AG08395 (cell line): ENCODE measurements around the gene MCTP2.
"Not testable (repeated sequence)": the region's sequence is repeated elsewhere in the genome, so short reads cannot be mapped to it uniquely, and the experiment has no call there.

Experiments
- DNase-seq: peaks from one replicate; pipeline ENCODE4 v3.0.0; 2012; ENCODE audit warnings: mixed read lengths, low spot score

MCTP2 gene

DNA sequence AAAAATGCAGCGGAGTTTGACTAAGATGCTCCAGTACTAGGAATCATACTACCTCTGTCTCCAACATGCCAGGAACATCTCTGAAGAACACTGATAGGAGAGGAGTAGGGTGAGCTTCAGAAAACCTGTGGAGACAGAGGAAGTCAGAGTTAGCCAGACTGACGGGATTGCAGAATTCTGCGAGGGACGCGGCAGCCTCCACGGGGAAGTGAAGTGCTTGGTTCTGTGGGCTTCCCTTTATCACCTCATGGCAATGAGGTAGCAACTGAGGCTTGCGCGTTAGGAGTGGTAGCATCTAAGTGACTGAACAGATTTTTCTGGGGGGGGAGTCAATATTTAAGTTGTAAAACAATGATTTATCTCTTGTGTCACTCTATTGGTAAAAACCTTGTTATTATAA lies 226.3 kb downstream of the MCTP2 start:
- no peak for DNase-seq

DNA sequence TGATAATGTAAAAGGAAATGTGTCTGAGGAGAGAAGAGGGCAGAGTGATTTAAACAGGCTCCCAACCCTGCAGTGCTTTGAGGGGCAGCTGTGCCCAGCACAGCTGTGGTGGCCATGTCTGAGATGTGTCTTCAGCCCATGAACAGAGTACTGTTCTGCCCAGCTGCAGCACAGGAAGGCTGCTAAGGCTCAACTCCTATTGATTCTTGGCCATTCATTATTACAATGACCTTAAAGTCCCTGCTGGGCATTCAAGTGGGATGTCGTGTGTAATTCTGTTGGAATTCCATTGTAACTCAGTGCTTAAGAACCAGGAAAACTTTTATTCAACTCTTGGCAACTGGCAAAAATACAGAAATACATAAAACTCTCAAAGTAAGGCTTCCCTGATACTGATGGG lies 229.3 kb downstream of the MCTP2 start:
- DNase-seq, result no peak

DNA sequence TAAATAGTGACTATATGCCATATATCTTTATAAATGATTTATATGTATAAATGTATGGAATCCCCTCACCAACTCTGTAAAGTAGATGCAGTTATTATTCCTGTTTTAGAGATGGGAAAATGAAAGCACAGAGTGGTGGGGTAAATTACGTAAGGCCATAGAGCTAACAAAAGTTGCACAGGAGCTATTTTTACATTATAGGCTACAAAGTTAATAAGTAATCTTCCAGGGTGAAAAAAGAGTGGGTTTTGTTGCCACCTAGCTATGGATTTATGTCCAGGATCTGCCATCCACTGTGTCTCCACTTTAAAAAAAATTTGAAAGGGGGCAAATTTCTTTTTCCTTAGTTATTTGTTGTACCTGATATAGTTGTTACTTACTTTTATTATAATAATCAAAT lies 235.7 kb downstream of the MCTP2 start:
- no peak for DNase-seq

DNA sequence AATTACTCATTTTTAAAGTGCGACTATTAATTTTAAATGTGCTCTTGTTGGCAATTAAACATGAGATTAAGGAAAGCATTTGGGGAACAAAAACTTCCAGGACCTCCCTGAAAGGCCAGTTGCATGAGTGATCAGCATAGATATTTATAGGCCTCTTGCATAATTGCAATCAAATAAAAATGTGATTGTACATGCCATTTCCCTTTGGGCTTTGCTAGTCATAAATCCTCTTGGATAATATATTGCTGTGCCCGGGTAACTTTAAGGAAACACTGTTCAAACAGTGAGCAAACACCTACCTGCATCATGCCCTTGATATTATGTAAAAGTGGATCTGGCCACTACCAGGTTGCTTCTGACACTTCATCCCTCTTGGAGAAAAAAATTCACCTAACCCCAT lies 239.1 kb downstream of the MCTP2 start:
- DNase-seq, result no peak

DNA sequence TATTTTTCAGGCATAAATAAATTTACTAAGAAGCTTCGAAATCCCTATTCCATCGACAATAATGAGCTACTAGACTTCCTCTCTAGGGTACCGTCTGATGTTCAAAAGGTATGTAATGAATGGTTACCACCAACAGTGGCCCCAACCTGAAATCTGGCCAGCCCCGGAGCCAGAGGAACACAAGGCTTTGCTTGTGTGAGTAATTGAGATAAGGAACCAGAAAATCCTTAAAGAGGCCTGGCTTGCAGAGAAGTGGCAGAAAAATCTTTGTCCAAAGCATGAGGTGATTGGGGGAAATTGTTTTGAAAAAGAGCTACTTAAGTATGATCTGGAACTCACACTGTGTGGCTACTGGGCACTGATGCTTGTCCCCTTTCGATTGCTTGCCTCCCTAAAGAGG lies 245.3 kb downstream of the MCTP2 start:
- DNase-seq, result no peak

DNA sequence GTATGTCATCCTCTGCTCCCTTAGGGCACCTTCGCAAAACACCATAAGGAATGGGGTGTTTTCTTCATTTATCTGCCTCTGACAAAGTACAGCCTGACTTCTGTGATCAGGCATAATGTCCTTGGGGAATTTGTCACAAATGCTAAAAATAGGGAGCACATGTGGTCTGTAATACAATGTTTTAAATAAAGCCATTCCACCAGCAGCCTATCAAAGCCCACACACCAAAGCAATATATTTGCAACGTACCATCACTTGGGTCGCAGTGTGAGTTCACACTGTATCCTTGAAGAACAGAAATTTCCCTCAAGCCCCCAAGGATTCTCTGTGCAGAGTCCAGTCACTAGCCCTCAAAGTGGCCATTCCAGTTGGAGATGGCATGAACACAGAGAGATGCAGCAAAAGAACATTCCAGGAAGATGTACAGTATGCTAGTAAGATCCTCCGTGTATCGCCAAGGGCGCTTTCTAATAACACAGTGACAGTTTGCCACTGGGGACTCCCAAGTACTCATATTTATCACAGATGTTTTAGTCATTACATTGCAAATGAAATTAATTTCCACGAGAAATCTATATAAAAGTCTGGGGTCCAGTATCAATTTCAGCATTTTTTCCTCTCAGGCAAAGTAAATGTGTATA lies 246.7 kb downstream of the MCTP2 start:
- no peak for DNase-seq

DNA sequence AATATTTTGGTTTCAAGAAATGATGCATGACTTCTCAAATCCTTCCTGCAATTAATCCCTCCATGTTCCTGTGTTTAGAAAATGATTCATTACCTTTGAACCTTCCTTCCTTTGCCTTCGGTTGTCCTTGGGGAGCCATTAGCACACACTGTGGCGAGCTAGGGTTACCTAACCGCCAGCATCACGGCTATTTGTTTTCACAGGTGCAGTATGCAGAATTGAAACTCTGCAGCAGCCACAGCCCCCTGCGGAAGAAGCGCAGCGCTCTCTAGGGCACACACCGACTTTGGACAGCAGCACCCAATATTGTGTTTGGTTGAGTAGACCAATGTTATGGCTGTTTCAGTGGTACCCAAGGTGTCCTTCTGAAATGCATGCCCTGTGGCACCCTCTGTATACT lies 247.4 kb downstream of the MCTP2 start:
- no peak for DNase-seq

DNA sequence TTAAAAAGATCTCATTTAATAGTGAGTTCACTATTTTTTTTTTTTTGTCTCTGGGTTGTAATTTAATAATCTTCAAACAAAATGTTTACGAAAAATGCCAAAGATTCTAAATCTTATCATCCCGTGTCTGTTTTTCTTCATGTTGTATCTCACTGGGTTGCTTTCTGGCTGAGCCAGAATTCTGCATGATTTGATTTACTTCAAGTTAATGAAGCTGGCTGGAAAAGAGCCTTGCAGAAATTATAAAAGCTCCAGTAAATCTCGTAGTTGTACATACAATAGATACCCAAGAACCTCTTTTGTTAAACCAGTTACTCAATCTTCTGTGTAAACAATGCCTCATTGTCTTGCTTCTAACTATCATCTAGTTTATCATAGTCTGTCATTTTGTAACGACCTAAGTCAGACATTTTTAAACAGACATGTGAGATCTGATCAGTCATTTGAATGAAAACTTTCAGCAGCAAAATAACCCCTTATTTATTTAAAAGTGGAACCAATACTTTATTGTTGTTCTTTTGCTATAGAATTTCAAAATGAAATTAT lies 249.0 kb downstream of the MCTP2 start:
- DNase-seq, result no peak

DNA sequence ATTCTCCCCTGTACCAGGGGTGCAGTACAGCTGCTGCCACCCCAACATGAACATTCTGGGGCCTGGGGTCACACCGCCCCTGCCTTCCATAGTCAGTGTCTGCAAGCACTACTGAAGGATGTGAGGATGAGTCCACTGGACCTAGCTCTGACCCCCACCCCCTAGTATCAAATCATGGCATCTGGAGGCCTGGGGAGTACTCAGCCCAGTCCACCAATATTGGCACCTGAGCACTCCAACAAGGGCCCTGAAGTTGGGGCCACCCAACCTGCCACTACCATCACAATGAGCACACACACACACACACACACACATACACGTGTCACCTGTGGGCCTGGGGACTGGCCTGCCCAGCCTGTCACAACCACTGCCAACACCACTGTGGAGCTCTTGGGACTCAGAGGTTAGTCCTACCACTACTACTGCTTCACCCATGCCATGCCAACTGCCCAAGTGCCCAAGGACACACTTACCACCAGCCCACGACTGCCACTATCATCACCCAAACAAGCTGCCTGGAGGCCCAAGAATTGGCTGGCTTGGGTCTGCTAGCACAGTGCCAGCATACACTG lies 253.9 kb downstream of the MCTP2 start:
- DNase-seq, result no peak

DNA sequence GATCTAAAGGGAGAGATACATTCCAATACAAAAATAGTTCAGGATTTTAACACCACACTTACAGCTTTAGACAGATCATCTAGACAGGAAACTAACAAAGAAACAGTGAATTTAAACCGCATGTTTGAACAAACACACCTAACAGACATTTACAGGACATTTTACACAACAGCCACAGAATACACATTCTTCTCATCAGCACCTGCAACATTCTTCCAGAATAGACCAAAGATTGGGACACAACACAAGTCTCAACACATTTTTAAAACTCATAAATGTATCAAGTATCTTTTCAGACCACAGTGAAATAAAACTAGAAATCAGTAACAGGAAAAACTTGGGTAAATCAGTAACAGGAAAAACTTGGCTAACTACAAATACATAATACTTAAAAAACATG lies 256.3 kb downstream of the MCTP2 start:
- no peak for DNase-seq

DNA sequence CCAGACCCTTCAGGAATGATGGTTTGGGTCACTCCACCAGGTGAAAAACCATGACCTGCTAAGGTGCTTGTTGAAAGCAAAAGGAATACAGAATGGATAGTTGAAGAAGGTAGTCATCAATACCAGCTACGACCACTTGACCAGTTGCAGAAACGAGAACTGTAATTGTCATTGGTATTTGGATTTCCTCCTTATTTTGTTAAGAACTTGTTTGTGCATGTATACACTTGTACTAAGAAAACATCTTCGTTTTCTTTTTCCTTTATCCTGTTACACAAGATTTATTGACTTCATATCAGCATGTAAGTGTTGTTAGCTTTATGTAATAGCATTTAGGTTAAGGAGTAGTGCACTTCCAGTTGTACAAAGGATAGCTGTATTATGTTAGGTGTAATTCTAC lies 261.8 kb downstream of the MCTP2 start:
- no peak for DNase-seq

DNA sequence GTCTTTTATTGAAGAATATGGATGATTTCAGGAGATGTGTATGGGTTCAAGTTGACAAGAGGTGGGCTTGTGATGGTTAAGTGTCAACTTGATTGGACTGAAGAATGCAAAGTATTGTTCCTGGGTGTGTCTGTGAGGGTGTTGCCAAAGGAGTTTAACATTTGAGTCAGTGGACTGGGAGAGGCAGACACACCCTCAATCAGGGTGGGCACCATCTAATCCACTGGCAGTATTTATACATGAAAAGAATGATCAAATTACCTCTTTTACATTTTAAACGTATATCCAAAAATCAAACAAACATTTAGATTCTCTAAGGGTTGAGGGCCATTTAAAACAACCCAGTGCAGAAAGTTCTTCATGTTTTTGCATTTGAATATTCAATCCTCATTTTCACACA lies 262.2 kb downstream of the MCTP2 start:
- not testable (repeated sequence) for DNase-seq

DNA sequence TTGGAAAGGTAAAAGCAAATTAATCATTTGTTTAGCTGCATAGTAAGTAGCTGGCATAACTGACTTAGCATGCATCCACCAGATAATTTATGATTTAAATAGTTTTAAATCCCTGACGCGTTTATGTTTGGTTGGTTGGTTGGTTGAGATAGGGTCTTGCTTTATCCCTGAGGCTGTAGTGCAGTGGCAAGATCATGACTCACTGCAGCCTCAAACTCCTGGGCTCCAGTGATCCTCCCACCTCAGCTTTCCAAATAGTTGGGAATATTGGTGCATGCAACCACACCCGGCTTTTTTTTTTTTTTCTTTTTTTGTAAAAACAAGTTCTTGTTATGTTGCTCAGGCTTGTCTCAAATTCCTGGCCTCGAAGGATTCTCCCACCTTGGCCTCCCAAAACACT lies 263.4 kb downstream of the MCTP2 start:
- DNase-seq, result no peak

DNA sequence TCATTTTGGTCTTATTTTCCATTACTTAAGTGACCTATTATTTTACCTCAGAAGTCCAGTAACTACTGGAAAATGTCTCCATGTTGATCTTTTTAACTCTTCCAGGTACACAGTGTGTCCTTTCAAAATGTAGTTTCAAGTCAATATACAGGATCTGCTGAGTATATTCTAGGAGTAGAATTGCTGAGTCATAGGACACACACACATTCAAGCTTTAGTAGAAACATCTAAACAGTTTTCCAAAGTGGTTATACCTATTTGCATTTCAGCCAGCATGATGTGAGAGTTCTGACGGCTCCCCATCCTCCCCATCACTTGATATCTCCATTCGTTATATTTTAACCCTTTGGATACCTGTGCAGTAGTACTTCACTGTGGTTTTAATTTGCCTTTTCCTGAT lies 271.9 kb downstream of the MCTP2 start:
- DNase-seq, result no peak

DNA sequence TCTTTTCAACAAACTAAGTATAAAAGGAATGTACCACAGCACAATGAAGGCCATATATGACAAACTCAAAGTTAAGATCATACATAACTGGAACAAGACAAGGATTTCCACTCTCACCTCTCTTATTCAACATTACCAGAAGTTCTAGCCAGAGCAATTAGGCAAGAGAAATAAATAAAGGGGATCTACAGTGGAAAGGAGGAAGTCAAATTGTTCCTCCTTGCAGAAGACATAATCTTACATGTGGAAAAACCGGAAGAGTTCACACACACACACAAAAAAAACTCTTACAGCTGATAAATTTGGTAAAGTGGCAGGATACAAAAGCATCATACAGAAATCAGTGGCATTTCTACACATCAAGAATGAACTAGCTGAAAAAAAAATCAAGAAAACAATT lies 277.9 kb downstream of the MCTP2 start:
- no peak for DNase-seq

DNA sequence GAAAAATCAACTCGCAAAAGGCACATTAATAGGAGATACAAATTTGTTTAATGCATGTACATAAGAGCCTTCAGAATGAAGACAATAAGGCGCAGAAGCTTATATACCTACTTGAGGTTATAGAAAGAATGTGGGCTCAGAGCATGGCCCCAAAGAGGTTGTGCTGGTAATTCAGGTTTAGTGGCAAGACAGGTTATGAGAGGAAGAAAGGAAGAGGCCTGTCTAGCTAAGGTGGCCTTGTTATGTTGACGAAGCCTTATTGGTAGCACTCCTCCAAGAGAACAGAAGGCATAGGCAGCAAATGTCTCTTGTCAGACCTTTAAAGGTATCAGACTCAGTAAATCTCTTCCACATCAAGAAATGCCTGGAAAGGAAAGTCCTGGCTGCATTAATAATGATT lies 290.8 kb downstream of the MCTP2 start:
- DNase-seq, result no peak

DNA sequence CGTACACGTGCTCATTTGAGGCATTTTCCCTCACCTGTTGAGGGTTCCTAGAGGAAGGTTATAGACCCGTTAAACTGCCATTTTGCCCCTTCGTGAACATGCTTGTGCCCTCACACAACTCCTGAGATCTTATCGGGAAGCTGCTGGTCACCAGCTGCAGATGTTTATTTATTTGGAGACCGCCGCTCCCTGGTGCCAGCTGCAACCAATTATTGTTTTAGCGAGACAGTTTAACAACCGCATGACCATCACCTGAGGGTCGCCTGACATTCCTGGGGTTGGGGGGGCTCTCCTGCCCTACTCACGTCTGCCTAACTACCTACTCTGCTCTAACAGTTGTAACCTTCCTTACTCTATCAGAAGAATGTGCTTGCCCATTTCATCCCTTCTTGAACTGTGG lies 292.5 kb downstream of the MCTP2 start:
- no peak for DNase-seq

DNA sequence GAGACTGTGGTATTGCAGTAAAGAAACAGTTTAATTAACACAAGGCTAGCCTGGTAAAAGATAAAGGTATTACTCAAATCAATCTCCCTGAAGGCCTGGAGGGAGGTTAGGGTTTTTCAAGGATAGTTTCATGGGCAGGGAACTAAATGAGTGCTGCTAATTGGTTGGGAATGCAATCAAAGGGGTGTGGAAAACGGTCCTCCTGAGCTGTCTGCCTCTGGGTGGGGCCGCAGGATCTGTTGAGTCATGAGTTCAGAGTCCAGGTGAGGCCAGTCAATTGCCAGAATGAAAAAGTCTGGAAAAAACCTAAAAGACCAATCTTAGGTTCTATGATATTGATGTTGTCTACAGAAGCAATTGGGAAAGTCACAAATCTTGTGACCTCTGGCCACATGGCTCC lies 293.2 kb downstream of the MCTP2 start:
- DNase-seq, result no peak

DNA sequence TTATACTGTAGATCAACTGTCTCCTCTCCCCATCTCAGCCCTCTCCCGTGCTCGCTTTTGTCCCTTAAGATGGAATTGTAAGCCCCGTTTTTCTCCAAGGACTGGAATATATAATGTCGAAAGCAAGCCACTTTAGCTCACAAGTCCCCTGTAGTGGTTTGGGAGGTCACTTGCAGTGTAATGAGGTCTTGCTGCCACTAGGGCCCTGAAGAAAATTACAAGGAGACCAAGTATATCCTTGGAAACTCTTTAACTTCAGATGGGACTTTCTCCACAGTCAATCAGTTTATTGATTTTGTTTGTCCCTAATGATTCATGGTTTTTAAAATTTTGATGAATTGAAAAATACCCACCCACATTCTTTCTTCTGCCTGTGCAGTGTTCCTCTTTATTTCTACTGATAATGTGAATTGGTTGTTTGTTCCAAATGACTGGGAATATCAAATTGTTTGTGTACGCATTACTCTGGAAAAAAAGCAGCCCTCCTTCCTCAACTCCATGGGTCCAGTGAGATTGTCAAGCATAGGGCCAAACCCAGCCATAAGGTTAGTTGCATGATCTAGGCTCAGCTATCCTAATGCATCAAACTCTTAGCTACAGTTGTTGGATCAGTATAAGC lies 294.8 kb downstream of the MCTP2 start:
- DNase-seq, result no peak

DNA sequence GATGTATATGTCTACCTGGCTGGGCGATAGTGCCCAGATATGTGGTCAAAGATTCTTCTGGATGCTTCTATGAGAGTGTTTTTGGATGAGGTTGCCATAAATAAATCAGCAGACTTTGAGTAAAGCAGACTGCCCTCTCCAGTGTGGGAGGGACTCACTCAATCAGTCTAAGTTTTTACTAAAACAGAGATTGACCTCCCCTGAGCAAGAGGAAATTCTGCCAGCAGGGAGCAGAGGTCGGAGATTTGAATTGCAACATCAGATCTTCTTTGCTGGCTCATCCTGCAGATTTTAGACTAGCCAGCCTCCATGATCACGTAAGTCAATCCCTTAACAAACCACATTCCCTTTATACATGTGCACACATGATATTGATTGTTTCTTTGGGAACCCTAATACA lies 300.9 kb downstream of the MCTP2 start:
- no peak for DNase-seq
